BLaER1 treated with 17β-estradiol and CSF1 and Interleukin-3, amounts not matched to agents 10 nM and 100 nM (cell line): ENCODE data around the gene NAIP.
"Not testable (repeated sequence)": the region's sequence is repeated elsewhere in the genome, so short reads cannot be mapped to it uniquely, and the experiment has no call there.

Experiments
- H3K27ac ChIP-seq, 11 experiments: shearing (Covaris generic); formaldehyde crosslinking; 2 replicates each; pipeline ENCODE4 v1.8.1; 2022
- H3K27me3 ChIP-seq, 11 experiments: shearing (Covaris generic); formaldehyde crosslinking; 2 replicates each; pipeline ENCODE4 v1.8.1; 2022
- H3K36me3 ChIP-seq, 11 experiments: shearing (Covaris generic); formaldehyde crosslinking; 2 replicates each; pipeline ENCODE4 v1.8.1; 2022
- H3K4me1 ChIP-seq, 10 experiments: shearing (Covaris generic); formaldehyde crosslinking; 2 replicates each; pipeline ENCODE4 v1.8.1; 2022
- H3K4me2 ChIP-seq, 11 experiments: shearing (Covaris generic); formaldehyde crosslinking; 2 replicates each; pipeline ENCODE4 v1.8.1; 2022
- H3K4me3 ChIP-seq, 10 experiments: shearing (Covaris generic); formaldehyde crosslinking; 2 replicates each; pipeline ENCODE4 v1.8.1; 2022
- H3K9ac ChIP-seq, 11 experiments: shearing (Covaris generic); formaldehyde crosslinking; 2 replicates each; pipeline ENCODE4 v1.8.1; 2022
- H3K9me3 ChIP-seq, 11 experiments: shearing (Covaris generic); formaldehyde crosslinking; replicated peaks in 1 of 11; 2 replicates each; pipeline ENCODE4 v1.8.1; 2022
- H4K20me1 ChIP-seq, 11 experiments: shearing (Covaris generic); formaldehyde crosslinking; 2 replicates each; pipeline ENCODE4 v1.8.1; 2022

Gene NAIP, protein sequence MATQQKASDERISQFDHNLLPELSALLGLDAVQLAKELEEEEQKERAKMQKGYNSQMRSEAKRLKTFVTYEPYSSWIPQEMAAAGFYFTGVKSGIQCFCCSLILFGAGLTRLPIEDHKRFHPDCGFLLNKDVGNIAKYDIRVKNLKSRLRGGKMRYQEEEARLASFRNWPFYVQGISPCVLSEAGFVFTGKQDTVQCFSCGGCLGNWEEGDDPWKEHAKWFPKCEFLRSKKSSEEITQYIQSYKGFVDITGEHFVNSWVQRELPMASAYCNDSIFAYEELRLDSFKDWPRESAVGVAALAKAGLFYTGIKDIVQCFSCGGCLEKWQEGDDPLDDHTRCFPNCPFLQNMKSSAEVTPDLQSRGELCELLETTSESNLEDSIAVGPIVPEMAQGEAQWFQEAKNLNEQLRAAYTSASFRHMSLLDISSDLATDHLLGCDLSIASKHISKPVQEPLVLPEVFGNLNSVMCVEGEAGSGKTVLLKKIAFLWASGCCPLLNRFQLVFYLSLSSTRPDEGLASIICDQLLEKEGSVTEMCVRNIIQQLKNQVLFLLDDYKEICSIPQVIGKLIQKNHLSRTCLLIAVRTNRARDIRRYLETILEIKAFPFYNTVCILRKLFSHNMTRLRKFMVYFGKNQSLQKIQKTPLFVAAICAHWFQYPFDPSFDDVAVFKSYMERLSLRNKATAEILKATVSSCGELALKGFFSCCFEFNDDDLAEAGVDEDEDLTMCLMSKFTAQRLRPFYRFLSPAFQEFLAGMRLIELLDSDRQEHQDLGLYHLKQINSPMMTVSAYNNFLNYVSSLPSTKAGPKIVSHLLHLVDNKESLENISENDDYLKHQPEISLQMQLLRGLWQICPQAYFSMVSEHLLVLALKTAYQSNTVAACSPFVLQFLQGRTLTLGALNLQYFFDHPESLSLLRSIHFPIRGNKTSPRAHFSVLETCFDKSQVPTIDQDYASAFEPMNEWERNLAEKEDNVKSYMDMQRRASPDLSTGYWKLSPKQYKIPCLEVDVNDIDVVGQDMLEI (N-terminal part only)

GRCh38 chr5:71025289-71025953, at the start of gene NAIP:
TSS of gene NAIP (minus strand) at chr5:71025339. CDS start at chr5:71012915, 12,424 bp downstream.
- not testable (repeated sequence) for H3K27ac ChIP-seq, H3K27me3 ChIP-seq, H3K9ac ChIP-seq, H3K9me3 ChIP-seq, H3K4me2 ChIP-seq, H4K20me1 ChIP-seq, H3K36me3 ChIP-seq, H3K4me3 ChIP-seq, H3K4me1 ChIP-seq

GRCh38 chr5:71067262-71067928, 42.3 kb upstream of the NAIP start, which contains the start of gene GTF2H2:
TSS of gene GTF2H2 (minus strand) at chr5:71067676. CDS start at chr5:71062763, 4,913 bp downstream.
- not testable (repeated sequence) for H3K4me2 ChIP-seq, H3K4me1 ChIP-seq, H3K9me3 ChIP-seq, H3K9ac ChIP-seq, H4K20me1 ChIP-seq, H3K36me3 ChIP-seq, H3K27ac ChIP-seq, H3K27me3 ChIP-seq, H3K4me3 ChIP-seq

GRCh38 chr5:71061322-71061721, 36.2 kb upstream of the NAIP start:
- H3K4me3 ChIP-seq: not testable (repeated sequence)

GRCh38 chr5:71059426-71059825, 34.3 kb upstream of the NAIP start:
- not testable (repeated sequence) for H4K20me1 ChIP-seq, H3K9me3 ChIP-seq, H3K4me3 ChIP-seq, H3K36me3 ChIP-seq, H3K27me3 ChIP-seq, H3K27ac ChIP-seq, H3K4me2 ChIP-seq, H3K4me1 ChIP-seq, H3K9ac ChIP-seq

More at GRCh38 chr5:71061322-71061721, 36.2 kb upstream of the NAIP start:
- H3K27ac ChIP-seq, H3K36me3 ChIP-seq, H3K4me1 ChIP-seq, H3K9me3 ChIP-seq, H3K4me2 ChIP-seq, H3K27me3 ChIP-seq, H4K20me1 ChIP-seq, H3K9ac ChIP-seq: not testable (repeated sequence)

DNA sequence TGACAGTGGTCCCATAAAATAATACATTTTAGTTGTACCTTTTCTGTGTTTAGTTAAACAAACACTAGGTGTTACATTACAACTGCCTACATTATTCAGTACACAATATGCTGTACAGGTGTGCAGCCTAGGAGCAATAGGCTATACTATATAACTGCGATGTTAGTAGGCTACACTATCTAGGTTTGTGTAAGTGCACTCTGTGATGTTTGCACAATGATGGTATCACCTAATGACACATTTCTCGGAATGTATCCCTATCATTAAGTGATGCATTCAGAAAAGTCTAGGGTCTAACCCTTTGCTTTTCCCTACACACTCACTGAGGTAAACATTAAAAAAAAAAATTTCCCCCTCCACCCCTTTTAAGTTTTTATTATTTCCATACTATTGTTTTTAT, 19.7 kb upstream of the NAIP start:
- not testable (repeated sequence) for H3K27ac ChIP-seq, H3K9me3 ChIP-seq, H3K4me3 ChIP-seq, H3K9ac ChIP-seq, H3K36me3 ChIP-seq, H3K4me2 ChIP-seq, H3K4me1 ChIP-seq, H4K20me1 ChIP-seq, H3K27me3 ChIP-seq

DNA sequence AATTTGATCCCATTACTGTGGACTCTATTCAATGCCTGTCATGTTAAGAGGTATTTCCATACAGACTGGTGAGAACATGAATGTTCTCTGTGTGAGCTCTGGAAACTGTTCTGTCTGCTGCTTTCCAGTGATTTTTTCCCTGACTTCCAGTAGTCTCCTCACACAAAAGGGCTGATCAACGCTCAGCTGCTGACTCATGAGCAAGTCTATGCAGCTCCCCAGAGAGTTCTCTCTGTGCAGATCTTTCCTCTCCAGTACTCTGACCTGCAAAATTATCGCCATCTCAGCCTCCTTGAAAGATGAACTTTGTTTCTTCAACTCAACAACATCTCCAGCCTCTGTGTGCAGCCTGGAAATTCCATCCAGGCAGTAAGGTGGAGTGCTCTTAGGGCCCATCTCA, 19.0 kb upstream of the NAIP start:
- H3K27me3 ChIP-seq, H3K4me3 ChIP-seq, H4K20me1 ChIP-seq, H3K36me3 ChIP-seq, H3K9me3 ChIP-seq, H3K27ac ChIP-seq, H3K4me2 ChIP-seq, H3K9ac ChIP-seq, H3K4me1 ChIP-seq: not testable (repeated sequence)

- H3K27ac ChIP-seq: peak overlapping the region in 3 of 11 experiments; percentile 56 to 73 (median 61); a peak in 5 of 22 replicates
- not testable (repeated sequence) for H3K4me3 ChIP-seq, H3K9ac ChIP-seq, H3K27me3 ChIP-seq, H3K4me2 ChIP-seq, H4K20me1 ChIP-seq, H3K36me3 ChIP-seq, H3K4me1 ChIP-seq, H3K9me3 ChIP-seq
These were observed 6.1 kb upstream of the NAIP start for GRCh38 chr5:71031046-71031776.

- H3K27ac ChIP-seq, H3K4me1 ChIP-seq, H3K9ac ChIP-seq, H4K20me1 ChIP-seq, H3K27me3 ChIP-seq, H3K4me3 ChIP-seq, H3K9me3 ChIP-seq, H3K36me3 ChIP-seq, H3K4me2 ChIP-seq: not testable (repeated sequence)
These were observed 4.5 kb downstream of the NAIP start for GRCh38 chr5:71020643-71021042.

GRCh38 chr5:71018376-71019005, 6.6 kb downstream of the NAIP start:
- H3K27me3 ChIP-seq, H3K9me3 ChIP-seq, H3K4me2 ChIP-seq, H3K9ac ChIP-seq, H3K27ac ChIP-seq, H3K4me3 ChIP-seq: not testable (repeated sequence)
- Histone ChIP-seq H4K20me1 (peaks cover 0 to 17% (median 0%) of the 10 kb centered on the region in 11 experiments; a peak in 6 of 22 replicates), H3K36me3 (peaks cover 0 to 17% (median 0%) of the 10 kb centered on the region in 11 experiments; a peak in 6 of 22 replicates), H3K4me1 (peaks cover 0 to 16% (median 0%) of the 10 kb centered on the region in 10 experiments; a peak in 7 of 20 replicates)
